Mesenchymal stem cell (in vitro differentiated cells and primary cell): ENCODE results near the gene MYO3A.

ENCODE experiments used
- DNase-seq: peaks from one replicate; pipeline ENCODE4 v3.0.0-alpha.2; 2013
- H2AFZ ChIP-seq: one replicate; pipeline ENCODE4 v1.6.1; 2013; ENCODE audit warnings: low read depth, mild to moderate bottlenecking, control low read depth, inconsistent platforms, low read length, moderate library complexity
- H2AK5ac ChIP-seq: 2 replicates; pipeline ENCODE4 v1.6.1; 2013; ENCODE audit warnings: low read length, moderate library complexity, mild to moderate bottlenecking, inconsistent platforms; ENCODE audit not compliant: severe bottlenecking
- H2BK120ac ChIP-seq: one replicate; pipeline ENCODE4 v1.6.1; 2013; ENCODE audit warnings: low read depth, mild to moderate bottlenecking, inconsistent platforms, low read length, moderate library complexity
- H2BK12ac ChIP-seq, 2 experiments: one replicate each; pipeline ENCODE4 v1.6.1; 2013; ENCODE audit warnings: inconsistent platforms in 2 of 2, low read length in 2 of 2, mild to moderate bottlenecking in 2 of 2, moderate library complexity in 2 of 2, control low read depth in 1 of 2
- H2BK15ac ChIP-seq: one replicate; pipeline ENCODE4 v1.6.1; 2013; ENCODE audit warnings: mild to moderate bottlenecking, low read depth, inconsistent platforms; ENCODE audit not compliant: poor library complexity, severe bottlenecking
- H2BK5ac ChIP-seq: 2 replicates; pipeline ENCODE4 v1.6.1; 2013; ENCODE audit warnings: low read depth, mild to moderate bottlenecking, low read length, control low read depth, inconsistent platforms; ENCODE audit not compliant: poor library complexity, severe bottlenecking
- H3K14ac ChIP-seq, 2 experiments: one replicate each; pipeline ENCODE4 v1.6.1; 2013; ENCODE audit warnings: inconsistent platforms in 2 of 2, low read length in 2 of 2, control low read depth in 1 of 2, mild to moderate bottlenecking in 1 of 2, moderate library complexity in 1 of 2
- H3K18ac ChIP-seq, 2 experiments: one replicate each; pipeline ENCODE4 v1.6.1; 2013; ENCODE audit warnings: inconsistent platforms in 2 of 2, low read length in 2 of 2, control low read depth in 1 of 2, low read depth in 1 of 2, mild to moderate bottlenecking in 1 of 2
- H3K23ac ChIP-seq, 2 experiments: one replicate each; pipeline ENCODE4 v1.6.1; 2013; ENCODE audit warnings: inconsistent platforms in 2 of 2, low read length in 2 of 2, mild to moderate bottlenecking in 2 of 2, moderate library complexity in 2 of 2, control low read depth in 1 of 2
- H3K27ac ChIP-seq: 2 replicates; pipeline ENCODE4 v1.5.1; 2013; ENCODE audit warnings: mild to moderate bottlenecking, moderate library complexity, low read length, control low read depth, inconsistent platforms; ENCODE audit not compliant: poor library complexity, severe bottlenecking
- H3K27me3 ChIP-seq, 2 experiments: 2 replicates each; pipeline versions ENCODE4 v1.6.1 to v1.7.0; 2013; ENCODE audit warnings: low read length in 2 of 2, mild to moderate bottlenecking in 2 of 2, moderate library complexity in 2 of 2, control low read depth in 1 of 2, inconsistent platforms in 1 of 2; ENCODE audit not compliant: control insufficient read depth in 1 of 2, insufficient read depth in 1 of 2
- H3K36me3 ChIP-seq, 2 experiments: 2 replicates each; pipeline versions ENCODE4 v1.6.1 to v1.7.0; 2013; ENCODE audit warnings: low read length in 2 of 2, control low read depth in 1 of 2, inconsistent platforms in 1 of 2, low read depth in 1 of 2, mild to moderate bottlenecking in 1 of 2; ENCODE audit not compliant: insufficient read depth in 2 of 2, control insufficient read depth in 1 of 2
- H3K4ac ChIP-seq, 2 experiments: one replicate each; pipeline ENCODE4 v1.6.1; 2013; ENCODE audit warnings: inconsistent platforms in 2 of 2, low read length in 2 of 2, mild to moderate bottlenecking in 2 of 2, moderate library complexity in 2 of 2, control low read depth in 1 of 2, low read depth in 1 of 2
- H3K4me1 ChIP-seq: 2 replicates; pipeline ENCODE4 v1.6.1; 2013; ENCODE audit warnings: low read depth, low read length, control low read depth; ENCODE audit not compliant: control insufficient read depth, insufficient read depth
- H3K4me2 ChIP-seq: 2 replicates; pipeline ENCODE4 v1.6.1; 2013; ENCODE audit warnings: low read length, mild to moderate bottlenecking, inconsistent platforms; ENCODE audit not compliant: poor library complexity, severe bottlenecking
- H3K4me3 ChIP-seq, 2 experiments: 2 replicates each; pipeline versions ENCODE4 v1.5.1 to v1.7.0; 2013; ENCODE audit warnings: low read length in 2 of 2, mild to moderate bottlenecking in 2 of 2, control low read depth in 1 of 2, low read depth in 1 of 2; ENCODE audit not compliant: insufficient read depth in 1 of 2
- H3K79me1 ChIP-seq: replicated peaks from 2 replicates; pipeline ENCODE4 v1.6.1; 2013; ENCODE audit warnings: mild to moderate bottlenecking, control low read depth, low read length, inconsistent platforms; ENCODE audit not compliant: poor library complexity, severe bottlenecking
- H3K9ac ChIP-seq: 2 replicates; pipeline ENCODE4 v1.7.0; 2013; ENCODE audit warnings: mild to moderate bottlenecking, low read length, moderate library complexity
- H3K9me3 ChIP-seq: 2 replicates; pipeline ENCODE4 v1.7.0; 2013; ENCODE audit warnings: mild to moderate bottlenecking, low read length; ENCODE audit not compliant: control insufficient read depth
- H4K8ac ChIP-seq: one replicate; pipeline ENCODE4 v1.6.1; 2013; ENCODE audit warnings: inconsistent platforms, mild to moderate bottlenecking, low read length, moderate library complexity
- H4K91ac ChIP-seq: one replicate; pipeline ENCODE4 v1.6.1; 2013; ENCODE audit warnings: mild to moderate bottlenecking, low read length, inconsistent platforms
- whole genome bisulfite sequencing: methylation state at CpG from one replicate; pipeline ENCODE4 v1.1.7; 2013; ENCODE audit warnings: mixed read lengths; 5-methylcytosine and 5-hydroxymethylcytosine counted together

MYO3A gene

GRCh38 chr10:25895856-25896255 is 38.2 kb upstream of the MYO3A start:
- no peak overlapping the region for H4K8ac ChIP-seq

GRCh38 chr10:25896421-25896820 is 37.6 kb upstream of the MYO3A start:
- Histone ChIP-seq H2AK5ac (no peak overlapping the region), H2BK12ac (no peak overlapping the region), H2BK120ac (no peak overlapping the region), H3K9me3 (no peaks in the 10 kb centered on the region), H3K4me2 (no peak overlapping the region), H3K27me3 (no peaks in the 10 kb centered on the region), H3K4ac (no peak overlapping the region), H3K36me3 (no peaks in the 10 kb centered on the region), H3K23ac (no peak overlapping the region), H3K9ac (no peak overlapping the region), H3K18ac (no peak overlapping the region), H3K27ac (no peak overlapping the region), H3K14ac (no peak overlapping the region), H2AFZ (no peak overlapping the region), H3K79me1 (no peaks in the 10 kb centered on the region), H3K4me1 (no peaks in the 10 kb centered on the region), H2BK15ac (no peak overlapping the region), H4K91ac (no peak overlapping the region), H2BK5ac (no peak overlapping the region), H3K4me3 (no peak overlapping the region), H4K8ac (no peak overlapping the region)
- DNase-seq: no peak
- WGBS: 16% methylated on average over 3 of the region's 3 CpGs

More at GRCh38 chr10:25895856-25896255, 38.2 kb upstream of the MYO3A start:
- Histone ChIP-seq H3K27me3 (no peaks in the 10 kb centered on the region), H2BK12ac (no peak overlapping the region), H3K4me2 (no peak overlapping the region), H2AFZ (no peak overlapping the region), H2BK15ac (no peak overlapping the region), H4K91ac (no peak overlapping the region), H3K9ac (no peak overlapping the region), H3K9me3 (no peaks in the 10 kb centered on the region), H3K79me1 (no peaks in the 10 kb centered on the region), H2AK5ac (no peak overlapping the region), H3K23ac (no peak overlapping the region), H3K36me3 (no peaks in the 10 kb centered on the region), H2BK5ac (no peak overlapping the region), H2BK120ac (no peak overlapping the region), H3K4me3 (no peak overlapping the region), H3K27ac (no peak overlapping the region), H3K14ac (no peak overlapping the region), H3K18ac (no peak overlapping the region), H3K4ac (no peak overlapping the region), H3K4me1 (no peaks in the 10 kb centered on the region)
- no peak for DNase-seq
- whole genome bisulfite sequencing: 78% methylated on average over 4 of the region's 5 CpGs

- H2BK15ac ChIP-seq: no peak overlapping the region
- no peak overlapping the region for H2AFZ ChIP-seq
- no peaks in the 10 kb centered on the region for H3K36me3 ChIP-seq
- no peak overlapping the region for H2AK5ac ChIP-seq
- H4K91ac ChIP-seq: no peak overlapping the region
- H3K9ac ChIP-seq: no peak overlapping the region
- DNase-seq: no peak
- H3K4me1 ChIP-seq: no peaks in the 10 kb centered on the region
- H2BK5ac ChIP-seq: no peak overlapping the region
- H3K18ac ChIP-seq: no peak overlapping the region
- H3K4me2 ChIP-seq: no peak overlapping the region
- H4K8ac ChIP-seq: no peak overlapping the region
- no peak overlapping the region for H2BK12ac ChIP-seq
- H3K27me3 ChIP-seq: no peaks in the 10 kb centered on the region
- H3K23ac ChIP-seq: no peak overlapping the region
- H3K4me3 ChIP-seq: no peak overlapping the region
- no peaks in the 10 kb centered on the region for H3K79me1 ChIP-seq
- H3K27ac ChIP-seq: no peak overlapping the region
- no peaks in the 10 kb centered on the region for H3K9me3 ChIP-seq
- H3K14ac ChIP-seq: no peak overlapping the region
- 0% methylated on average over 1 of the region's 3 CpGs for WGBS
- no peak overlapping the region for H3K4ac ChIP-seq
- no peak overlapping the region for H2BK120ac ChIP-seq
Observed at GRCh38 chr10:25899304-25899703, 34.7 kb upstream of the MYO3A start.

- no peaks in the 10 kb centered on the region for H3K4me1 ChIP-seq
- H3K4ac ChIP-seq: no peak overlapping the region
- H2AK5ac ChIP-seq: no peak overlapping the region
- no peak overlapping the region for H3K4me3 ChIP-seq
- no peak for DNase-seq
- H3K14ac ChIP-seq: no peak overlapping the region
- H3K27me3 ChIP-seq: no peaks in the 10 kb centered on the region
- H2BK120ac ChIP-seq: no peak overlapping the region
- H3K4me2 ChIP-seq: no peak overlapping the region
- no peak overlapping the region for H3K23ac ChIP-seq
- H3K18ac ChIP-seq: no peak overlapping the region
- H3K36me3 ChIP-seq: no peaks in the 10 kb centered on the region
- no peak overlapping the region for H4K8ac ChIP-seq
- WGBS: 93% methylated on average over 4 of the region's 4 CpGs
- no peak overlapping the region for H2AFZ ChIP-seq
- no peak overlapping the region for H2BK15ac ChIP-seq
- no peak overlapping the region for H3K9ac ChIP-seq
- no peaks in the 10 kb centered on the region for H3K79me1 ChIP-seq
- H2BK5ac ChIP-seq: no peak overlapping the region
- no peak overlapping the region for H2BK12ac ChIP-seq
- no peaks in the 10 kb centered on the region for H3K9me3 ChIP-seq
- H4K91ac ChIP-seq: no peak overlapping the region
- H3K27ac ChIP-seq: no peak overlapping the region
Observed at GRCh38 chr10:25901199-25901598, 32.8 kb upstream of the MYO3A start.
